Loucy (cell line): ENCODE measurements around the gene ARID4A.

Experiments used
- H2AFZ ChIP-seq: fragments of 200-600 bp; sonication (generic); 2 replicates; pipeline ENCODE4 v1.6.0; 2016; ENCODE audit warnings: antibody characterized with exemption, mild to moderate bottlenecking, low read length, moderate library complexity
- H3F3A ChIP-seq: fragments of 200-600 bp; 2 replicates; pipeline ENCODE4 v1.6.0; 2016; ENCODE audit warnings: antibody characterized with exemption, low read depth, mild to moderate bottlenecking
- H3K27me3 ChIP-seq: fragments of 200-600 bp; sonication (generic); 2 replicates; pipeline ENCODE4 v1.6.1; 2014; ENCODE audit warnings: low read length, mild to moderate bottlenecking; ENCODE audit not compliant: insufficient read depth, poor library complexity, severe bottlenecking
- H3K36me3 ChIP-seq: fragments of 200-600 bp; sonication (generic); 2 replicates; pipeline ENCODE4 v1.6.1; 2016; ENCODE audit warnings: low read length; ENCODE audit not compliant: insufficient read depth
- H3K4me1 ChIP-seq: fragments of 200-600 bp; sonication (generic); 2 replicates; pipeline ENCODE4 v1.5.1; 2014; ENCODE audit warnings: low read length, mild to moderate bottlenecking; ENCODE audit not compliant: insufficient read depth, poor library complexity, severe bottlenecking
- H3K4me2 ChIP-seq: fragments of 200-600 bp; sonication (generic); 2 replicates; pipeline ENCODE4 v1.6.0; 2014; ENCODE audit warnings: antibody characterized with exemption, low read length, low read depth, mild to moderate bottlenecking; ENCODE audit not compliant: poor library complexity, severe bottlenecking
- H3K4me3 ChIP-seq: fragments of 200-600 bp; sonication (generic); 2 replicates; pipeline ENCODE4 v1.5.1; 2014; ENCODE audit warnings: low read length, mild to moderate bottlenecking, mixed read lengths; ENCODE audit not compliant: poor library complexity, severe bottlenecking
- H3K79me2 ChIP-seq: fragments of 200-600 bp; sonication (generic); 2 replicates; pipeline ENCODE4 v1.6.1; 2014; ENCODE audit warnings: low read length; ENCODE audit not compliant: insufficient read depth
- H3K9ac ChIP-seq: fragments of 200-600 bp; sonication (generic); 2 replicates; pipeline ENCODE4 v1.6.0; 2014; ENCODE audit warnings: mild to moderate bottlenecking, low read depth, low read length, moderate library complexity; ENCODE audit not compliant: poor library complexity, severe bottlenecking
- H3K9me2 ChIP-seq: fragments of 200-600 bp; sonication (generic); replicated peaks from 2 replicates; pipeline ENCODE4 v1.6.1; 2016; ENCODE audit warnings: low read depth, low read length, mixed read lengths
- H3K9me3 ChIP-seq: fragments of 200-600 bp; sonication (generic); 2 replicates; pipeline ENCODE4 v1.6.1; 2014; ENCODE audit warnings: mild to moderate bottlenecking, antibody characterized with exemption, low read length, low read depth; ENCODE audit not compliant: insufficient read depth
- H4K20me1 ChIP-seq: fragments of 200-600 bp; sonication (generic); 2 replicates; pipeline ENCODE4 v1.6.0; 2014; ENCODE audit warnings: antibody characterized with exemption, low read length, mild to moderate bottlenecking; ENCODE audit not compliant: insufficient read depth, poor library complexity, severe bottlenecking
- EZH2phosphoT487 ChIP-seq: fragments of 200-600 bp; IDR thresholded peaks from 2 replicates; pipeline ENCODE4 v1.6.1; 2018; ENCODE audit warnings: antibody characterized with exemption, mild to moderate bottlenecking, moderate library complexity, borderline replicate concordance
- TF ChIP-seq, protein P1 (sequence below): fragments of 200-600 bp; sonication (generic); conservative IDR thresholded peaks from 2 replicates; pipeline ENCODE4 v1.5.1; 2014; ENCODE audit warnings: mild to moderate bottlenecking, antibody characterized with exemption, low read length

ARID4A gene

DNA sequence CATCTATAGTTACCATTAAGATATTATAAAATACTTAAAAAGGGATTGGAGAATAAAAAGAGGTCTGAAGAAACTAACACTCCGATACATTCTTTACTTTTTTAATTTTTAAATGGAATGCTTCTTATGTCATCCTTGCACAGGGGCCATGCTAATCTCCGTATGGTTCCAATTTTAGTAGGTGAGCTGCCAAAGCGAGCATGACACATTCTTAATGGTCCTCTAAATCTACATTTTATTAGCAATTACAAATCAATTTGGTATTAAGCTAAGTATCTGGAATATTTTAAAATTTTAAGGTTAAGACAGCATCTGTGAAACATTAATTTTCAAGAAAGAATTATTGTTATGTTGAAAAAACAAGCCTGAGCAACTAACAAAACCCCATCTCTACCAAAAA lies 6.2 kb upstream of the ARID4A start:
- peak overlapping the region; percentile 96 for H3K4me2 ChIP-seq
- H3K4me3 ChIP-seq = peak overlapping the region; percentile 59
- peak overlapping the region; percentile 34 for H3K9ac ChIP-seq
- H2AFZ ChIP-seq = no peak overlapping the region
- H4K20me1 ChIP-seq = peaks cover 81% of the 10 kb centered on the region
- H3F3A ChIP-seq = no peaks in the 10 kb centered on the region
- peaks cover 100% of the 10 kb centered on the region for H3K79me2 ChIP-seq
- H3K9me3 ChIP-seq = no peaks in the 10 kb centered on the region
- peaks cover 51% of the 10 kb centered on the region for H3K4me1 ChIP-seq
- H3K27me3 ChIP-seq = no peaks in the 10 kb centered on the region
- TF ChIP-seq, protein P1, sequence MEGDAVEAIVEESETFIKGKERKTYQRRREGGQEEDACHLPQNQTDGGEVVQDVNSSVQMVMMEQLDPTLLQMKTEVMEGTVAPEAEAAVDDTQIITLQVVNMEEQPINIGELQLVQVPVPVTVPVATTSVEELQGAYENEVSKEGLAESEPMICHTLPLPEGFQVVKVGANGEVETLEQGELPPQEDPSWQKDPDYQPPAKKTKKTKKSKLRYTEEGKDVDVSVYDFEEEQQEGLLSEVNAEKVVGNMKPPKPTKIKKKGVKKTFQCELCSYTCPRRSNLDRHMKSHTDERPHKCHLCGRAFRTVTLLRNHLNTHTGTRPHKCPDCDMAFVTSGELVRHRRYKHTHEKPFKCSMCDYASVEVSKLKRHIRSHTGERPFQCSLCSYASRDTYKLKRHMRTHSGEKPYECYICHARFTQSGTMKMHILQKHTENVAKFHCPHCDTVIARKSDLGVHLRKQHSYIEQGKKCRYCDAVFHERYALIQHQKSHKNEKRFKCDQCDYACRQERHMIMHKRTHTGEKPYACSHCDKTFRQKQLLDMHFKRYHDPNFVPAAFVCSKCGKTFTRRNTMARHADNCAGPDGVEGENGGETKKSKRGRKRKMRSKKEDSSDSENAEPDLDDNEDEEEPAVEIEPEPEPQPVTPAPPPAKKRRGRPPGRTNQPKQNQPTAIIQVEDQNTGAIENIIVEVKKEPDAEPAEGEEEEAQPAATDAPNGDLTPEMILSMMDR = no peak
- TF ChIP-seq EZH2phosphoT487 = no peak
- no peaks in the 10 kb centered on the region for H3K9me2 ChIP-seq
- peaks cover 44% of the 10 kb centered on the region for H3K36me3 ChIP-seq

DNA sequence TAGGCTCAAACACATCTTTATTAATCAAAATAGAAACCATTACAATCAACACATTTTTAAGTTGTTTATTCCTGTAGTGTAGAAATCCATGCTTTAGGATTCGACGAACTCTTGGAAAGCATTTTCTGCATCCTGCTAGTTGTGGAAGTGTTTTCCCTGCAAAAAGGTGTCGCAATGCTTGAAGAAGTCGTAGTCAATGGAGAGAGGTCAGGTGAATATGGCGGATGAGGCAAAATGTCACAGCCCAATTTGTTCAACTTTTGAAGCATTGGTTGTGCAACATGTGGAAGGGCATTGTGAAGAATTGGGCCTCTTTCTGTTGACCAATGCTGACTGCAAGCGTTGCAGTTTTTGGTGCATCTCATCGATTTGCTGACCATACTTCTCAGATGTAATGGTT lies 4.2 kb upstream of the ARID4A start:
- peak overlapping the region; percentile 90 for H3K4me3 ChIP-seq
- no peaks in the 10 kb centered on the region for H3K9me2 ChIP-seq
- peaks cover 49% of the 10 kb centered on the region for H3K4me1 ChIP-seq
- peak overlapping the region; percentile 96 for H3K4me2 ChIP-seq
- H3K36me3 ChIP-seq = peaks cover 24% of the 10 kb centered on the region
- H3K27me3 ChIP-seq = no peaks in the 10 kb centered on the region
- no peak overlapping the region for H3K9ac ChIP-seq
- H3K79me2 ChIP-seq = peaks cover 89% of the 10 kb centered on the region
- H4K20me1 ChIP-seq = peaks cover 80% of the 10 kb centered on the region
- no peaks in the 10 kb centered on the region for H3K9me3 ChIP-seq
- TF ChIP-seq EZH2phosphoT487 = no peak
- TF ChIP-seq, protein P1 = no peak
- no peak overlapping the region for H2AFZ ChIP-seq
- H3F3A ChIP-seq = no peaks in the 10 kb centered on the region

DNA sequence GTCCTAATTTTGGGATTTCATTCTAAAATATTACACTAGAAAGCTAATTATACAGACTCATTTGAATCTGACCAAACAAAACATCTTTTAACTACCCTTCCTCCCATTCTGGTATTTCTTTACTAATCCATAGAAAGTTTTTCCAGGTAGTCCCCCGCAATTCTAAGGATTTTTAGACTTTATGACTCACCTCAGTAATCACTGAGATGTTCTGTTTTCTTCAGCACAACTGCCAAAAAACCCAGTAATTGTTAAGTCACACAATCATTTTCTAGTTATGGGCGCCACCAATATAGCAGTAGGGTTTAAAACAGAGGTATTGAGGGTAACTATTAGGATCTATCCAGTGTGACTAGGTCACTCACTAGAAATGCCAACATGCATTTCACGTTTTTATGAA lies 1.6 kb upstream of the ARID4A start:
- Histone ChIP-seq H4K20me1 (peaks cover 76% of the 10 kb centered on the region), H3K4me1 (peaks cover 53% of the 10 kb centered on the region)

More for the DNA sequence above, 1.6 kb upstream of the ARID4A start:
- H2AFZ ChIP-seq = no peak overlapping the region
- H3K36me3 ChIP-seq = peaks cover 13% of the 10 kb centered on the region; the same call in 1 of the 2 replicates
- H3F3A ChIP-seq = no peaks in the 10 kb centered on the region
- H3K79me2 ChIP-seq = peaks cover 88% of the 10 kb centered on the region
- no peaks in the 10 kb centered on the region for H3K9me3 ChIP-seq
- peak overlapping the region; percentile 96 for H3K4me2 ChIP-seq
- H3K9ac ChIP-seq = peak overlapping the region; percentile 81
- no peaks in the 10 kb centered on the region for H3K27me3 ChIP-seq
- TF ChIP-seq, protein P1 = no peak
- TF ChIP-seq EZH2phosphoT487 = no peak
- H3K4me3 ChIP-seq = peak overlapping the region; percentile 90
- no peaks in the 10 kb centered on the region for H3K9me2 ChIP-seq
